NB4 (cell line): ENCODE results near the gene C11orf65.

Experiments
- MYC ChIP-seq: IDR thresholded peaks from 2 replicates; pipeline ENCODE4 v1.6.1; 2011; ENCODE audit warnings: low read depth, low read length
- TF ChIP-seq, protein P1 (sequence below): IDR thresholded peaks from one replicate; pipeline ENCODE4 v1.5.1; 2012; ENCODE audit warnings: low read depth, low read length

DNA sequence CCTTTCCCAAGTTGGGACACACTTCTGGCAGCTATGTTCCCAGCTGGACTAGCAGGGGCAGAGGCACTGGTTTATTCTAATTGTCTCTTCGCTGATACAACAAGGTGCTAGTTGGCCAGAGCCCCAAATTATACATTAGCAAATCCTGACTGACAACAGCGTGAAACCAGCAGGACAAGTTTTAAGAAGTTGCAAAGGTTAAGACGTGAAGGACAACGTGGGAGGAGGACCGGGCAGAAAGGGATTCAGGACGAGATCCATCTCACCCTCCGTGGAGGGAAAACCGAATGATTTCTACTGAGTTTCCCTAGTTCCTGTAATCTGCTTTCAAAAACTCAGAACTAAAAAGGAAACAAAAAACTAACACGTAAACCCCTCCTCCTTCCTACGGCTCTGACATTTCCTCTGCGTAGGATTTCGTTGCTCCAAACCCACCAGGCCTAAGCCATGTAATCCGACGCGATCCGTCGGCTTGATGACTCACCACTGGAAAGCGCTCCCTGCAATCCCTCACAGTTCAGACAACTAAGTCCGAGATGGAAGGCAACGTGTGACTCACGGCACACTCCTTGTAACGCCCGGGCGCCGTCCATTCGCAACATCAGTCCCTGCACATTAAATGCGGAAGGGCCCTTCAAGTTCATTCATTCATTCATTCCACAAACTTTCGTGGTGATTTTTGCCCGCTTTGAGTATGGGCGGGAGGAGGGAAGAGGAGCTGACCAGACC, 30.2 kb upstream of the C11orf65 start:
- TF ChIP-seq, protein P1, sequence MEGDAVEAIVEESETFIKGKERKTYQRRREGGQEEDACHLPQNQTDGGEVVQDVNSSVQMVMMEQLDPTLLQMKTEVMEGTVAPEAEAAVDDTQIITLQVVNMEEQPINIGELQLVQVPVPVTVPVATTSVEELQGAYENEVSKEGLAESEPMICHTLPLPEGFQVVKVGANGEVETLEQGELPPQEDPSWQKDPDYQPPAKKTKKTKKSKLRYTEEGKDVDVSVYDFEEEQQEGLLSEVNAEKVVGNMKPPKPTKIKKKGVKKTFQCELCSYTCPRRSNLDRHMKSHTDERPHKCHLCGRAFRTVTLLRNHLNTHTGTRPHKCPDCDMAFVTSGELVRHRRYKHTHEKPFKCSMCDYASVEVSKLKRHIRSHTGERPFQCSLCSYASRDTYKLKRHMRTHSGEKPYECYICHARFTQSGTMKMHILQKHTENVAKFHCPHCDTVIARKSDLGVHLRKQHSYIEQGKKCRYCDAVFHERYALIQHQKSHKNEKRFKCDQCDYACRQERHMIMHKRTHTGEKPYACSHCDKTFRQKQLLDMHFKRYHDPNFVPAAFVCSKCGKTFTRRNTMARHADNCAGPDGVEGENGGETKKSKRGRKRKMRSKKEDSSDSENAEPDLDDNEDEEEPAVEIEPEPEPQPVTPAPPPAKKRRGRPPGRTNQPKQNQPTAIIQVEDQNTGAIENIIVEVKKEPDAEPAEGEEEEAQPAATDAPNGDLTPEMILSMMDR = no peak
- TF ChIP-seq MYC = no peak; the same call in 1 of the 2 replicates
